ENCODE data around the gene HSPA4L. TPM values are rescaled to one million over a fixed set of nuclear protein-coding genes. Genes with fewer than 3 reads are reported as not detected.

Gene HSPA4L
- total and polyA plus RNA-seq, 2 of the 4 experiments (the other 2 are of a cell fraction): 0.84 to 2.3 TPM

GRCh38 chr4:127849505-127850234, 67.5 kb downstream of the HSPA4L start:
- intact Hi-C loops (cut with micrococcal nuclease) (no loop called here), dilution Hi-C loops (cut with HindIII; ENCODE audit: low sequenced_read_pairs, unreplicated experiment) (no loop called here), in situ Hi-C loops (cut with MboI; ENCODE audit: low sequenced_read_pairs) (no loop called here)
- BruUV-seq (replicated peaks): no TSS peak
- Histone ChIP-seq H4K91ac (ENCODE audit: insufficient read depth, low read depth, low read length) (no peak overlapping the region), H2AK5ac (ENCODE audit: low read depth, low read length) (no peak overlapping the region), H3K4me1 (ENCODE audit: control insufficient read depth, insufficient read depth, low read length) (no peaks in the 10 kb centered on the region), H3K23ac (ENCODE audit: low read depth, low read length) (no peak overlapping the region), H2AK9ac (replicated peaks; ENCODE audit: low read depth, low read length, poor library complexity) (no peak overlapping the region), H2BK15ac (ENCODE audit: low read depth, low read length) (no peak overlapping the region), H3K14ac (replicated peaks; ENCODE audit: low read depth, low read length) (no peak overlapping the region), H3K36me3 (ENCODE audit: control insufficient read depth, insufficient read depth, low read length) (no peaks in the 10 kb centered on the region), H3K9ac (ENCODE audit: low read depth, low read length) (no peak overlapping the region), H3K79me1 (ENCODE audit: low read depth in 1 of 2, low read length in 2 of 2) (no peaks in the 10 kb centered on the region; a peak in 2 of 4 replicates), H4K5ac (ENCODE audit: low read depth, low read length) (no peak overlapping the region), H3K56ac (ENCODE audit: extremely low read depth, insufficient read depth, low read length) (no peak overlapping the region), H4K20me1 (ENCODE audit: insufficient read depth, low read length) (no peaks in the 10 kb centered on the region), H2BK5ac (ENCODE audit: low read depth, low read length, poor library complexity, severe bottlenecking) (no peak overlapping the region), H3K27ac (ENCODE audit: insufficient read depth, low read length) (no peak overlapping the region), H4K8ac (ENCODE audit: low read depth in 2 of 2, low read length in 2 of 2) (no peak overlapping the region), H2AFZ (replicated peaks; ENCODE audit: low read length, poor library complexity) (no peak overlapping the region), H3K9me3 (ENCODE audit: control insufficient read depth, insufficient read depth, low read length) (peaks cover 6% of the 10 kb centered on the region; the same call in 1 of the 2 replicates), H3K18ac (ENCODE audit: low read depth, low read length) (no peak overlapping the region), H3K4ac (ENCODE audit: low read depth, low read length) (no peak overlapping the region), H3K4me2 (ENCODE audit: low read depth, low read length) (no peak overlapping the region), H3K4me3 (ENCODE audit: insufficient read depth, low read depth, low read length) (no peak overlapping the region), H3K27me3 (ENCODE audit: control insufficient read depth, insufficient read depth, low read length) (no peaks in the 10 kb centered on the region), H2BK120ac (ENCODE audit: low read depth, low read length) (no peak overlapping the region), H2BK20ac (ENCODE audit: low read depth, low read length) (no peak overlapping the region), H3K9me1 (ENCODE audit: insufficient read depth, low read length) (no peaks in the 10 kb centered on the region)
- CTCF ChIA-PET: no interaction called here
- TF ChIP-seq RCOR1 (IDR thresholded peaks at IDR 0.05; ENCODE audit: insufficient replicate concordance, low read length): no peak
- no peak for TF ChIP-seq CEBPB (IDR thresholded peaks at IDR 0.05; ENCODE audit: low read depth, low read length)
- no peak for TF ChIP-seq ELK1 (IDR thresholded peaks at IDR 0.05; ENCODE audit: borderline replicate concordance, low read depth, low read length)
- no peak for TF ChIP-seq POLR2A (IDR thresholded peaks at IDR 0.05; ENCODE audit: low read depth, low read length)
- no peak for TF ChIP-seq MAFK (IDR thresholded peaks at IDR 0.05; ENCODE audit: low read depth, low read length)
- no peak for TF ChIP-seq MAZ (IDR thresholded peaks at IDR 0.05; ENCODE audit: borderline replicate concordance, low read depth, low read length)
- TF ChIP-seq NFE2L2 (IDR thresholded peaks at IDR 0.05; ENCODE audit: low read depth, low read length): no peak
- POLR2A ChIA-PET (ENCODE audit: unreplicated experiment): no interaction called here
- DNase-seq (no peak), ATAC-seq (ENCODE audit: low read depth) (no peak)
- WGBS, 2 experiments (ENCODE audit: extremely low coverage in 2 of 2, insufficient read length in 1 of 2): no CpG with 5 or more reads among the region's 1 CpG
